Epithelial cell of esophagus (primary cell): ENCODE results near the gene ABTB2.
A peak's percentile ranks its signal among the peaks of the same experiment; 100 is the strongest.

ENCODE experiments used
- DNase-seq: peaks from one replicate; pipeline ENCODE4 v3.0.0; 2010; ENCODE audit warnings: low read depth
- H3K4me3 ChIP-seq: 2 replicates; pipeline ENCODE4 v1.5.1; 2011; ENCODE audit warnings: mild to moderate bottlenecking, low read length, control low read depth
- TF ChIP-seq, protein P1 (sequence below): IDR thresholded peaks from 2 replicates; pipeline ENCODE4 v1.5.1; 2011; ENCODE audit warnings: low read depth, mild to moderate bottlenecking, low read length, control low read depth, inconsistent platforms; ENCODE audit not compliant: insufficient read depth; ENCODE audit errors: missing control alignments

Gene ABTB2

DNA sequence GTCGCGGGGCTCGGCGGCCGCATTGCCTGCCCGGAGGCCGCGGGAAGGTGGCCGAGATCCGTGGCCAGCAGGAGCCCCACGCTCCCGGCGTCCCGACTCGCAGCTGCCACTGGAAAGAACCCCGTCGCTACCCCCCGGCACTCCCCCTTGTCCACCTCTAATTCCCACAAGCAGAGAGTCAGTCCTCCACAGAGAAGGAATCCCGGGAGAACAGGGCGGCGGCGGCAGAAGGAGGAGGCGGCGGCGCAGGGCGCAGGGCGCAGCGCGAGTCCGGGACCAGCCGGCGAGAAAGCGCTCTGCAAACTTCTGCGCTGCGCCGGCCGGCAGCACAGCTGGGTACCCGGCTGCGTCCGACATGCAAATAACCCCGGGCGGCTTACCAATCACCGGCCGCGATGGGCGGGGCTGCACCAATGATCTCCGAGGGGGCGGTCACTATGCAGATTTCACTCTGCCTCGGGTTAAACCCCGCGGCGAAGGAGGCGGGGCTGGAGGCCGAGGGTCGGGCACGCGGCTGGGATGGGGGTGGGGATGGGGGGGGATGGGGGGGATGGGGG, at the start of gene ABTB2:
Gene ABTB2 (minus strand): TSS at position 310 of the 557 bp plus-strand sequence.
- peak; percentile 98 for DNase-seq
- TF ChIP-seq, protein P1, sequence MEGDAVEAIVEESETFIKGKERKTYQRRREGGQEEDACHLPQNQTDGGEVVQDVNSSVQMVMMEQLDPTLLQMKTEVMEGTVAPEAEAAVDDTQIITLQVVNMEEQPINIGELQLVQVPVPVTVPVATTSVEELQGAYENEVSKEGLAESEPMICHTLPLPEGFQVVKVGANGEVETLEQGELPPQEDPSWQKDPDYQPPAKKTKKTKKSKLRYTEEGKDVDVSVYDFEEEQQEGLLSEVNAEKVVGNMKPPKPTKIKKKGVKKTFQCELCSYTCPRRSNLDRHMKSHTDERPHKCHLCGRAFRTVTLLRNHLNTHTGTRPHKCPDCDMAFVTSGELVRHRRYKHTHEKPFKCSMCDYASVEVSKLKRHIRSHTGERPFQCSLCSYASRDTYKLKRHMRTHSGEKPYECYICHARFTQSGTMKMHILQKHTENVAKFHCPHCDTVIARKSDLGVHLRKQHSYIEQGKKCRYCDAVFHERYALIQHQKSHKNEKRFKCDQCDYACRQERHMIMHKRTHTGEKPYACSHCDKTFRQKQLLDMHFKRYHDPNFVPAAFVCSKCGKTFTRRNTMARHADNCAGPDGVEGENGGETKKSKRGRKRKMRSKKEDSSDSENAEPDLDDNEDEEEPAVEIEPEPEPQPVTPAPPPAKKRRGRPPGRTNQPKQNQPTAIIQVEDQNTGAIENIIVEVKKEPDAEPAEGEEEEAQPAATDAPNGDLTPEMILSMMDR: no peak
- peak within 1 kb of the TSS; percentile 51 for H3K4me3 ChIP-seq

DNA sequence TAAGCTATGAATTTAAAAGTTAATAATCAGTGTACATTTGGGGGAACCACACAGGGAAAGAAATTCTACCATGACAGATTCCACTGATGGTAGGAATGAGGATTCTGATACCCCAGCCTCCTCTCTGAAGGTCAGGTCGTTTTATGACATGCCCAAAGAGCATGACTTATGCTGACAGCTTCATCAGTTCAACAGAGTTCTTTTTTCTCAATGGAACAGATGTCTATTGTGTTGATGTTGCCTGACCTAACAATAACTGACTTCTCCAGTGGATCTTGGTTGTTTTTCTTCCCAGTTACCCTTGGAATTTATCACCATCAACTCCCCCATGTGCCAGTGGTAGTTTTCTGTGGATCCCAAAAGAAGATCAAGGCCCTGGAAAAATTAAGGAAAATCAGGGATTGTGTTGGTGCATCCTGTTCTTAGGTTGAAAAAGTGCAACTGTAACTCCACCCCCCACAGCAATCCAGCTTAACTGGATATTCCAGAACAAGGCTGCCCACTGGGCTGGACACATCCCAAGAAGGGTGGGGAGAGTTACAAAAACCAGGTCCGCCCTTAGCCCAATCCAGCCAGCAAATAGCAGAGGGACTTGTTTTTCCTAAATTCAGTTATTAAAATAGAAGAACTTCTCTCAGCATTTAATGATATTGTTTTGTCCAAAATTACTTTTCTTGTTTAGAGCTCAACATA, 49.5 kb upstream of the ABTB2 start:
- TF ChIP-seq, protein P1: no peak
- peak; percentile 82 for DNase-seq
- H3K4me3 ChIP-seq: no peak overlapping the region

DNA sequence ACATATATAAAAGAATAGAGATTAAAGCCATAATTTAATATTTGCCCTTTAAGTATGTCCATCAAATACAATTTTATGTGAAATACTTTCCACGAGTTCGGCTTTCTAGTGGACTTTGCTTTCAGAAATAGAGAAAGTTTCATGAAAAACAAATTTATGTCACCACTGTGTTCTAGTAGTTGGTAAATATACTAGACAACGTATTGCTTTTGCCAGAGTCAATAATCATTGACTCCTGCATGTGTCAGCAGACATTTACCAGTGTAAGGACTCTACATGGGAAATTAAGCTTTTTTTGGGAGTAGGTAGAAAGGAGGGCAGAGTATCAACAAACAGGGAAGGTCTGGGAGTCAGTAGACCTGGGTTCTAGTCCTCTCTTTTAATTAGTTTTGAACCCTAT, 48.6 kb upstream of the ABTB2 start:
- DNase-seq: no peak
- TF ChIP-seq, protein P1: no peak
- H3K4me3 ChIP-seq: no peak overlapping the region

DNA sequence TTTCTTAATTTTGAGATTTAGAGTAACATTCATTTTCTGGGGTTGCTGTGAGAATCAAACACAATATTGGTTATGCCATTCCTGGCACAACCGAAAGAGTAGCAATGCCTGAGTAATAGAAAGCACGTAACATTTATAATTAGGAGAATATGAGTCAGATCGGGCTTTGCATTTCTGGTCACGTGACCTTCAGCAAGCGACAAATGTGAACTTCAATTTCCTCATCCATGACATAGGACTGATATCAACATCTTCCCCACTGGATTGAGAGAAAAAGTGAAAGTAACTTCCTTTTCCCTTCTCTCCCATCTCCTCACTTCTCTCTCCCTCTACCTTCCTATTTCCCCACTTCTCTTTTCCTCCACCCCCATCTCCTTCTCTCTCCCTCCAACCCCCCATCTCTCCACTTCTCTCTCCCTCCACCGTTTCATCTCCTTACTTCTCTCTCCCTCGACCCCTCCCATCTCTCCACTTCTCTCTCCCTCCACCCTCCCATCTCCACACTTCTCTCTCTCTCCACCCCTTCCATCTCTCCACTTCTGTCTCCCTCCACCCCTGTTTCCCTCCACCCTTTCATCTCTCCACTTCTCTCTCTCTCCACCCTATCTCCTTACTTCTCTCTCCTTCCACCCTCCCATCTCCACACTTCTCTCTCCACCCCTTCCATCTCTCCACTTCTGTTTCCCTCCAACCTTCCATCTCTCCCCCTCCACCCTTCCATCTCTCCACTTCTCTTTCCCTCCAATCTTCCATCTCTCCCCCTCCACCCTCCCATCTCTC, 47.5 kb upstream of the ABTB2 start:
- no peak overlapping the region for H3K4me3 ChIP-seq
- DNase-seq: peak; percentile 35
- TF ChIP-seq, protein P1: no peak

DNA sequence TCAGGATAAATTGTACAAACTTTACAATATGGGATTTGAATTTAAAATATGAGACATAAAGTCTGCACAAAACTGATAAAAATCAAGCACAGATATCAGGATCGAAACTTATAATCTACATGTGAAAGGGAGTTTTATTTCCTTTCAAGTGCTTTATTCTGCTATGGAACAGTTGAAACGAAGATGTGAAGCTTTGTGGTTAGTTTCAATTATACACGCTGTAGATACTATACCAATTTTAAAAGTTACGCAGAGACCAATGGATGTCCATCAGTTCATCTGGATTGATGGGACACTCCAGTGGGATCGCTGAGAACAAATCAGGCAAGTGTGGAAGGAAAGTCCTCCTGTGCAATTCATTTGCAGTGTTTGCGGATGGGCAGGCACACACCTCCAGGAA, 46.5 kb upstream of the ABTB2 start:
- DNase-seq: no peak
- TF ChIP-seq, protein P1: no peak
- H3K4me3 ChIP-seq: no peak overlapping the region

DNA sequence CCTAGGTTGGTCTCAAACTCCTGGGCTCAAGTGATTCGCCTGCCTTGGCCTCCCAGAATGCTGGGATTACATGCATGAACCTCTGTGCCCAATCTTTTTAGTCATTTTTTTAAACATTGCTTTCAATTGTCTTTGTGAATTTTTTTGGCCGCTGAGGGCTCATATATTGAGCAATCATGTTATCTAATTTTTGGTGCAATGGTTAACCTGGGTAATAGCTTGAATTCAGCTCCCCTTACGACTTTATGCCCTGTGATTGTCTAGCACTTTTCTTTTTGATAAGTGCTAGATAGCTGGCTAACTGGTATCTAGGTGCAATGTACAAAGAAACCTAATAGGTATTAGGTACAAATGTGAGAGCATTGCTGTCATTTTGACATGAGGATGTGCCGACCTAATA, 45.6 kb upstream of the ABTB2 start:
- no peak for DNase-seq
- TF ChIP-seq, protein P1: no peak
- no peak overlapping the region for H3K4me3 ChIP-seq
